GM06990 (cell line): ENCODE data around the gene RBM33.
"Not testable (repeated sequence)": the region's sequence is repeated elsewhere in the genome, so short reads cannot be mapped to it uniquely, and the experiment has no call there.

ENCODE experiments used
- DNase-seq: peaks from one replicate; pipeline ENCODE4 v3.0.0-alpha.2; 2011; ENCODE audit not compliant: insufficient read length; ENCODE audit errors: extremely low read depth
- H3K27me3 ChIP-seq: replicated peaks from 2 replicates; pipeline ENCODE4 v1.6.0; 2011; ENCODE audit warnings: low read length; ENCODE audit not compliant: control insufficient read depth, insufficient read depth
- H3K36me3 ChIP-seq: 2 replicates; pipeline ENCODE4 v1.5.1; 2011; ENCODE audit warnings: low read length; ENCODE audit not compliant: control insufficient read depth, insufficient read depth
- H3K4me3 ChIP-seq: replicated peaks from 2 replicates; pipeline ENCODE4 v1.5.1; 2011; ENCODE audit warnings: low read depth, mild to moderate bottlenecking, control low read depth, low read length
- CTCF ChIP-seq: IDR thresholded peaks from 2 replicates; pipeline ENCODE4 v1.5.1; 2011; ENCODE audit warnings: low read length, control low read depth, mild to moderate bottlenecking, inconsistent platforms; ENCODE audit not compliant: insufficient read depth, poor library complexity, severe bottlenecking

RBM33 gene

GRCh38 chr7:155813546-155814315 lies 169.3 kb downstream of the RBM33 start:
- no peak for DNase-seq
- no peaks in the 10 kb centered on the region for H3K36me3 ChIP-seq
- peaks cover 4% of the 10 kb centered on the region for H3K27me3 ChIP-seq
- H3K4me3 ChIP-seq = no peak overlapping the region
- no peak for TF ChIP-seq CTCF

GRCh38 chr7:155814316-155815276 lies 170.1 kb downstream of the RBM33 start:
- no peak overlapping the region for H3K4me3 ChIP-seq
- H3K27me3 ChIP-seq = peaks cover 4% of the 10 kb centered on the region
- no peaks in the 10 kb centered on the region for H3K36me3 ChIP-seq
- TF ChIP-seq CTCF = no peak
- DNase-seq = no peak

- Histone ChIP-seq H3K4me3 (no peak overlapping the region), H3K27me3 (peaks cover 3% of the 10 kb centered on the region), H3K36me3 (no peaks in the 10 kb centered on the region)
- DNase-seq = peak; percentile 47
- peak; percentile 94 for TF ChIP-seq CTCF
Observed at GRCh38 chr7:155815332-155816191, 171.1 kb downstream of the RBM33 start.

DNA sequence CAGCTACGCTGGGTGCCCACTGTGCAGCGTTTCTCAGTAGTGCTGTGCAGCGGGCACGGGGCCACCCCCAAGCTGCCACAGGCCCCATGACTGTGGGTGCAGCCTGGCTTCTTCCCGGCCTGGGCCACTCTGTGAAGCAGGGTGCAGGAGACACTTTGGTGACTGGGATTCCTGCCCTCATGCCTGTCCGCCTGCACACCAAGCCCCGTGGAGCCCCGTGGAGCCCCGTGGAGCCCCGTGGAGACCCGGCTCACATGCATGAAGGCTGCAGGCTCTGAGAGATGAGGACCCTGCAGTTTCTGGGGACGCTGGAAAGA lies 171.7 kb downstream of the RBM33 start:
- no peak for TF ChIP-seq CTCF
- H3K27me3 ChIP-seq = peaks cover 3% of the 10 kb centered on the region
- no peak for DNase-seq
- no peaks in the 10 kb centered on the region for H3K36me3 ChIP-seq
- no peak overlapping the region for H3K4me3 ChIP-seq

GRCh38 chr7:155816996-155817395 lies 172.5 kb downstream of the RBM33 start:
- DNase-seq = no peak
- Histone ChIP-seq H3K27me3 (no peaks in the 10 kb centered on the region; the same call in 1 of the 2 replicates), H3K36me3 (no peaks in the 10 kb centered on the region), H3K4me3 (no peak overlapping the region)
- TF ChIP-seq CTCF = no peak

DNA sequence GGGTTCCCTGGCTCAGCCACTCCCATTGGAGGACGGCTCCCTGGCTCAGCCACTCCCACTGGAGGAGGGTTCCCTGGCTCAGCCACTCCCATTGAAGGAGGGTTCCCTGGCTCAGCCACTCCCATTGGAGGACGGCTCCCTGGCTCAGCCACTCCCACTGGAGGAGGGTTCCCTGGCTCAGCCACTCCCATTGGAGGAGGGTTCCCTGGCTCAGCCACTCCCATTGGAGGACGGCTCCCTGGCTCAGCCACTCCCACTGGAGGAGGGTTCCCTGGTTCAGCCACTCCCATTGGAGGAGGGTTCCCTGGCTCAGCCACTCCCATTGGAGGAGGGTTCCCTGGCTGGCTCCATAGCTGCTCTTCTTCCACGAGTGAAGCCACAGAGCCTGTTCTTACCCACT lies 173.1 kb downstream of the RBM33 start:
- not testable (repeated sequence) for H3K4me3 ChIP-seq, H3K27me3 ChIP-seq, DNase-seq, H3K36me3 ChIP-seq
